ENCODE data around the gene MTMR3.

MTMR3 gene

GRCh38 chr22:29951791-29952413 lies 68.9 kb downstream of the MTMR3 start:
- H3K4me1 ChIP-seq (ENCODE audit: insufficient read depth, poor library complexity, severe bottlenecking), result peaks cover 4% of the 10 kb centered on the region
- no peaks in the 10 kb centered on the region; the same call in 1 of the 2 replicates for H3K36me3 ChIP-seq (ENCODE audit: low read depth)
- no peak overlapping the region for H3K27ac ChIP-seq (ENCODE audit: poor library complexity, severe bottlenecking)
- DNase-seq (ENCODE audit: low spot score), result no peak
- no peak overlapping the region for H3K4me3 ChIP-seq (ENCODE audit: severe bottlenecking)
- no peaks in the 10 kb centered on the region for H3K9me3 ChIP-seq (ENCODE audit: severe bottlenecking)
- H3K27me3 ChIP-seq (ENCODE audit: insufficient read depth, poor library complexity, severe bottlenecking), result no peaks in the 10 kb centered on the region
- TF ChIP-seq, protein P1, sequence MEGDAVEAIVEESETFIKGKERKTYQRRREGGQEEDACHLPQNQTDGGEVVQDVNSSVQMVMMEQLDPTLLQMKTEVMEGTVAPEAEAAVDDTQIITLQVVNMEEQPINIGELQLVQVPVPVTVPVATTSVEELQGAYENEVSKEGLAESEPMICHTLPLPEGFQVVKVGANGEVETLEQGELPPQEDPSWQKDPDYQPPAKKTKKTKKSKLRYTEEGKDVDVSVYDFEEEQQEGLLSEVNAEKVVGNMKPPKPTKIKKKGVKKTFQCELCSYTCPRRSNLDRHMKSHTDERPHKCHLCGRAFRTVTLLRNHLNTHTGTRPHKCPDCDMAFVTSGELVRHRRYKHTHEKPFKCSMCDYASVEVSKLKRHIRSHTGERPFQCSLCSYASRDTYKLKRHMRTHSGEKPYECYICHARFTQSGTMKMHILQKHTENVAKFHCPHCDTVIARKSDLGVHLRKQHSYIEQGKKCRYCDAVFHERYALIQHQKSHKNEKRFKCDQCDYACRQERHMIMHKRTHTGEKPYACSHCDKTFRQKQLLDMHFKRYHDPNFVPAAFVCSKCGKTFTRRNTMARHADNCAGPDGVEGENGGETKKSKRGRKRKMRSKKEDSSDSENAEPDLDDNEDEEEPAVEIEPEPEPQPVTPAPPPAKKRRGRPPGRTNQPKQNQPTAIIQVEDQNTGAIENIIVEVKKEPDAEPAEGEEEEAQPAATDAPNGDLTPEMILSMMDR (IDR thresholded peaks at IDR 0.05; ENCODE audit: poor library complexity, severe bottlenecking), result no peak
- no peak for ATAC-seq (ENCODE audit: low read depth)

DNA sequence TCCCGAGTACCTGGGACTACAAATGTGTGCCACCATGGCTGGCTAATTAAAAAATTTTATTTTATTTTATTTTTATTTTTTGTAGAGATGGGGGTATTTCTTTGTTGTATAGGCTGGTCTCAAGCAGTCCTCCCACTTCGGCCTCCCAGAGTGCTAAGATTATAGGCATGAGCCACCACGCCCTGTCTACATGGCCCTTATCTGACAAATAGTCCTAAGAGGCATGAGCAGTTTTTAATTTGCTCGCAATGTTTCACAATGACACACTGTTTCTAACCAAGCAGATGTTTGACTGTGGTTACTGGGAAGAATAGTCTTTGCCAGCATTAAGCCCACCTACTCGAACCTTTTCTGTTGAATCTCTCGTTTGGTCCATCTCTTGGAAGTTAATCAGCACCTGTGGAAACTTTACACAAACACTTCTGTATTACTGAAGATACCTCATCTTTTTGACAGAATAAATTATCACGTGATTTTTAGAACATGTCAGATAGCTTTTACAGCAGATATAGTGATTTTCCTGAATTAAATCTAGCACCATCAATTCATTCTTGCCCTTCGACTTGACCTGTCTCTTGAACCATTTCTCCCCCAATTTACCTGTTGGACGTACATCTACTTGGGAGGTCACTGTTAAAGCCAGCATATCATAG lies 71.4 kb downstream of the MTMR3 start:
- no peak overlapping the region for H3K27ac ChIP-seq (ENCODE audit: poor library complexity, severe bottlenecking)
- TF ChIP-seq, protein P1 (IDR thresholded peaks at IDR 0.05; ENCODE audit: poor library complexity, severe bottlenecking), result no peak
- DNase-seq (ENCODE audit: low spot score), result no peak
- no peaks in the 10 kb centered on the region for H3K4me1 ChIP-seq (ENCODE audit: insufficient read depth, poor library complexity, severe bottlenecking)
- ATAC-seq (ENCODE audit: low read depth), result no peak
- H3K36me3 ChIP-seq (ENCODE audit: low read depth), result no peaks in the 10 kb centered on the region; the same call in 1 of the 2 replicates
- H3K4me3 ChIP-seq (ENCODE audit: severe bottlenecking), result no peak overlapping the region
- no peaks in the 10 kb centered on the region for H3K9me3 ChIP-seq (ENCODE audit: severe bottlenecking)
- no peaks in the 10 kb centered on the region for H3K27me3 ChIP-seq (ENCODE audit: insufficient read depth, poor library complexity, severe bottlenecking)

- Histone ChIP-seq H3K27ac (ENCODE audit: poor library complexity, severe bottlenecking) (no peak overlapping the region), H3K4me1 (ENCODE audit: insufficient read depth, poor library complexity, severe bottlenecking) (no peaks in the 10 kb centered on the region), H3K27me3 (ENCODE audit: insufficient read depth, poor library complexity, severe bottlenecking) (no peaks in the 10 kb centered on the region), H3K36me3 (ENCODE audit: low read depth) (no peaks in the 10 kb centered on the region; the same call in 1 of the 2 replicates), H3K4me3 (ENCODE audit: severe bottlenecking) (no peak overlapping the region), H3K9me3 (ENCODE audit: severe bottlenecking) (no peaks in the 10 kb centered on the region)
- TF ChIP-seq, protein P1 (IDR thresholded peaks at IDR 0.05; ENCODE audit: poor library complexity, severe bottlenecking), result no peak
- DNase-seq (ENCODE audit: low spot score) (no peak), ATAC-seq (ENCODE audit: low read depth) (no peak)
Measured at GRCh38 chr22:29956680-29957079, 73.7 kb downstream of the MTMR3 start.

GRCh38 chr22:29958170-29958569 lies 75.2 kb downstream of the MTMR3 start:
- Histone ChIP-seq H3K27ac (ENCODE audit: poor library complexity, severe bottlenecking) (no peak overlapping the region), H3K27me3 (ENCODE audit: insufficient read depth, poor library complexity, severe bottlenecking) (no peaks in the 10 kb centered on the region), H3K4me3 (ENCODE audit: severe bottlenecking) (no peak overlapping the region), H3K9me3 (ENCODE audit: severe bottlenecking) (no peaks in the 10 kb centered on the region), H3K36me3 (ENCODE audit: low read depth) (no peaks in the 10 kb centered on the region; the same call in 1 of the 2 replicates), H3K4me1 (ENCODE audit: insufficient read depth, poor library complexity, severe bottlenecking) (no peaks in the 10 kb centered on the region)
- ATAC-seq (ENCODE audit: low read depth) (no peak), DNase-seq (ENCODE audit: low spot score) (no peak)
- TF ChIP-seq, protein P1 (IDR thresholded peaks at IDR 0.05; ENCODE audit: poor library complexity, severe bottlenecking), result no peak

DNA sequence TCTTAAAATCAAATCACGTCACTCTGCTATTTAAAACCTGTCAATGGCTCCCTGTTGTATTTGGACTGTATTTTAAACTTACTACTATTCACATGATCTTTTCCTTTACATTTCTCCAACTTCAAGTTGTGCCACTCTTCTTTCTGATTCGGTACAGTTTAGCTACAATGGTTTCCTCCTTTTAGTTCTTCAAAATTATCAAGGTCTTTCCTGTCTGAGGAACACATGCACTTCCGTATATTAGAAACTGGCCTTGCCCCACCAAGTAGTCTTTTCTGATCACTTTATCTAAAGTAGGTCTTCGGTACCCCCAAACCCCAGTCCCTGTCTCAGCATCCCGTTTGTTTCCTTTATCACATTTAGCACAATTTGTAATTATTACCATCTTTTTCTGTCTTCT lies 81.8 kb downstream of the MTMR3 start:
- TF ChIP-seq, protein P1 (IDR thresholded peaks at IDR 0.05; ENCODE audit: poor library complexity, severe bottlenecking), result no peak
- no peak for ATAC-seq (ENCODE audit: low read depth)
- H3K36me3 ChIP-seq (ENCODE audit: low read depth), result no peaks in the 10 kb centered on the region
- no peak overlapping the region for H3K27ac ChIP-seq (ENCODE audit: poor library complexity, severe bottlenecking)
- no peak overlapping the region for H3K4me3 ChIP-seq (ENCODE audit: severe bottlenecking)
- no peaks in the 10 kb centered on the region for H3K27me3 ChIP-seq (ENCODE audit: insufficient read depth, poor library complexity, severe bottlenecking)
- no peaks in the 10 kb centered on the region for H3K4me1 ChIP-seq (ENCODE audit: insufficient read depth, poor library complexity, severe bottlenecking)
- DNase-seq (ENCODE audit: low spot score), result no peak
- no peaks in the 10 kb centered on the region for H3K9me3 ChIP-seq (ENCODE audit: severe bottlenecking)
